HCT116 (cell line): ENCODE results near the gene TIAM1. TPM values are rescaled to one million over a fixed set of nuclear protein-coding genes. Genes with fewer than 3 reads are reported as not detected.

Experiments
- ATAC-seq: fragments of 200-7000 bp; cut with Tn5 transposase; 2 replicates; pipeline ENCODE4 v1.9.1; 2020; ENCODE audit warnings: mild to moderate bottlenecking, moderate library complexity
- BruUV-seq: library from RNA; stranded (reverse); fragments of 400-500 nt; replicated peaks from 2 replicates; lab custom pipeline; 2021; lab: Mats Ljungman, UMichigan
- CTCF ChIA-PET: fragments of 300-600 bp; sonication (Branson Sonifier 250); formaldehyde crosslinking; loops from one replicate; lab custom pipeline; 2021; ENCODE audit warnings: antibody characterized with exemption; lab: Charles Lee
- POLR2A ChIA-PET: fragments of 300-600, 350-600 bp; sonication (Branson Sonifier 250); formaldehyde crosslinking; loops from one replicate; lab custom pipeline; 2021; ENCODE audit warnings: antibody characterized with exemption; lab: Charles Lee
- RAD21 ChIA-PET, 2 experiments: fragments of 300-600 bp; sonication (Branson Sonifier 250); formaldehyde crosslinking; loops; one replicate each; lab custom pipeline; 2023; ENCODE audit warnings: low total read pairs in 2 of 2; ENCODE audit not compliant: uncharacterized antibody in 2 of 2, unreplicated experiment in 2 of 2, low non-redundant PET in 1 of 2; lab: Charles Lee
- DNase-seq: peaks from one replicate; pipeline ENCODE4 v3.0.0-alpha.2; 2010; ENCODE audit warnings: low read depth, low spot score
- H2AFZ ChIP-seq: fragments of 200-600 bp; shearing (Covaris generic), sonication (generic); 2 replicates; pipeline ENCODE4 v1.6.1; 2017; ENCODE audit warnings: low read depth, mixed run types, mixed read lengths, antibody characterized with exemption, low read length; ENCODE audit not compliant: poor library complexity, severe bottlenecking
- H3K27ac ChIP-seq: 2 replicates; pipeline ENCODE4 v1.5.1; 2012; ENCODE audit warnings: low read depth, low read length
- H3K27me3 ChIP-seq: fragments of 200-600 bp; sonication (generic); 2 replicates; pipeline ENCODE4 v1.6.1; 2016; ENCODE audit warnings: mixed run types, low read length, mixed read lengths; ENCODE audit not compliant: insufficient read depth
- H3K36me3 ChIP-seq, 2 experiments: fragments of 200-500 bp in 1 of 2; fragments of 200-600 bp in 1 of 2; sonication (Bioruptor generic) in 1 of 2; sonication (generic) in 1 of 2; 2 replicates each; pipeline versions ENCODE4 v1.5.1 to v1.6.1; 2014 to 2016; ENCODE audit warnings: low read length in 2 of 2, inconsistent platforms in 1 of 2, mixed read lengths in 1 of 2, mixed run types in 1 of 2; ENCODE audit not compliant: insufficient read depth in 2 of 2, control insufficient read depth in 1 of 2
- H3K4me1 ChIP-seq, 2 experiments: fragments of 200-600 bp in 1 of 2; sonication (generic) in 1 of 2; 2 replicates each; pipeline versions ENCODE4 v1.5.1 to v1.6.1; 2012 to 2017; ENCODE audit warnings: low read length in 2 of 2, inconsistent platforms in 1 of 2, mild to moderate bottlenecking in 1 of 2, mixed read lengths in 1 of 2, mixed run types in 1 of 2, moderate library complexity in 1 of 2; ENCODE audit not compliant: insufficient read depth in 2 of 2, control insufficient read depth in 1 of 2
- H3K4me2 ChIP-seq: fragments of 200-600 bp; sonication (generic); 2 replicates; pipeline ENCODE4 v1.6.1; 2017; ENCODE audit warnings: mixed run types, low read length, mixed read lengths
- H3K4me3 ChIP-seq, 2 experiments: fragments of 200-600 bp in 1 of 2; sonication (generic) in 1 of 2; replicated peaks in 1 of 2; 2 replicates each; pipeline ENCODE4 v1.5.1; 2011 to 2016; ENCODE audit warnings: low read length in 2 of 2, control low read depth in 1 of 2, low read depth in 1 of 2, mild to moderate bottlenecking in 1 of 2, mixed read lengths in 1 of 2, mixed run types in 1 of 2
- H3K79me2 ChIP-seq: fragments of 200-600 bp; sonication (generic); 2 replicates; pipeline ENCODE4 v1.6.1; 2017; ENCODE audit warnings: mild to moderate bottlenecking, mixed run types, low read length, moderate library complexity, mixed read lengths; ENCODE audit not compliant: insufficient read depth
- H3K9ac ChIP-seq: fragments of 200-600 bp; sonication (generic); 2 replicates; pipeline ENCODE4 v1.6.1; 2016; ENCODE audit warnings: low read length, mixed read lengths
- H3K9me2 ChIP-seq: fragments of 200-600 bp; sonication (generic), shearing (Covaris generic); 2 replicates; pipeline ENCODE4 v1.6.1; 2017; ENCODE audit warnings: mixed run types, mild to moderate bottlenecking, moderate library complexity; ENCODE audit not compliant: insufficient read depth
- H3K9me3 ChIP-seq, 2 experiments: fragments of 200-500 bp in 1 of 2; fragments of 200-600 bp in 1 of 2; sonication (Bioruptor generic) in 1 of 2; sonication (generic) in 1 of 2; 2 replicates each; pipeline ENCODE4 v1.6.1; 2014 to 2017; ENCODE audit warnings: low read length in 2 of 2, mixed read lengths in 2 of 2, inconsistent platforms in 1 of 2, low read depth in 1 of 2, mild to moderate bottlenecking in 1 of 2, mixed run types in 1 of 2, moderate library complexity in 1 of 2; ENCODE audit not compliant: control insufficient read depth in 1 of 2, insufficient read depth in 1 of 2
- H4K20me1 ChIP-seq: fragments of 200-600 bp; sonication (generic), shearing (Covaris generic); 2 replicates; pipeline ENCODE4 v1.6.1; 2017; ENCODE audit warnings: mixed run types, mild to moderate bottlenecking, moderate library complexity; ENCODE audit not compliant: insufficient read depth
- CBX3 ChIP-seq: IDR thresholded peaks from 2 replicates; pipeline ENCODE4 v1.6.1; 2012; ENCODE audit warnings: low read depth
- CEBPB ChIP-seq: IDR thresholded peaks from 2 replicates; pipeline ENCODE4 v1.6.1; 2012; ENCODE audit warnings: low read depth
- CTCF ChIP-seq, 3 experiments: fragments of 200-600 bp in 1 of 3; sonication (generic) in 1 of 3; IDR thresholded peaks in 2 of 3; conservative IDR thresholded peaks in 1 of 3; 2 replicates each; pipeline ENCODE4 v1.5.1; 2012 to 2017; ENCODE audit warnings: low read depth in 2 of 3, low read length in 2 of 3, antibody characterized with exemption in 1 of 3, borderline replicate concordance in 1 of 3, control low read depth in 1 of 3, mild to moderate bottlenecking in 1 of 3, mixed read lengths in 1 of 3, mixed run types in 1 of 3, moderate library complexity in 1 of 3; ENCODE audit not compliant: insufficient read depth in 1 of 3
- ELF1 ChIP-seq: IDR thresholded peaks from 2 replicates; pipeline ENCODE4 v1.6.1; 2012; ENCODE audit warnings: low read depth, borderline replicate concordance
- FOSL1 ChIP-seq: IDR thresholded peaks from 2 replicates; pipeline ENCODE4 v1.6.1; 2012; ENCODE audit warnings: low read depth
- JUND ChIP-seq: IDR thresholded peaks from 2 replicates; pipeline ENCODE4 v1.6.1; 2012
- POLR2AphosphoS5 ChIP-seq: IDR thresholded peaks from 2 replicates; pipeline ENCODE4 v1.6.1; 2011; ENCODE audit warnings: mild to moderate bottlenecking, low read depth, low read length, moderate library complexity
- RAD21 ChIP-seq: IDR thresholded peaks from 2 replicates; pipeline ENCODE4 v1.6.1; 2012; ENCODE audit warnings: low read depth, mild to moderate bottlenecking
- SIN3A ChIP-seq: IDR thresholded peaks from 2 replicates; pipeline ENCODE4 v1.6.1; 2012; ENCODE audit warnings: low read depth
- SP1 ChIP-seq: IDR thresholded peaks from 2 replicates; pipeline ENCODE4 v1.6.1; 2012; ENCODE audit warnings: low read depth
- SRF ChIP-seq: IDR thresholded peaks from 2 replicates; pipeline ENCODE4 v1.6.1; 2012; ENCODE audit warnings: low read depth
- YY1 ChIP-seq: IDR thresholded peaks from 2 replicates; pipeline ENCODE4 v1.6.1; 2011; ENCODE audit warnings: low read length, low read depth, moderate library complexity, mild to moderate bottlenecking; ENCODE audit not compliant: insufficient replicate concordance; ENCODE audit errors: extremely low read depth
- ZBTB33 ChIP-seq: IDR thresholded peaks from 2 replicates; pipeline ENCODE4 v1.6.1; 2011; ENCODE audit warnings: mild to moderate bottlenecking, low read length, moderate library complexity; ENCODE audit not compliant: insufficient replicate concordance; ENCODE audit errors: extremely low read depth
- ZNF274 ChIP-seq: fragments of 200-500 bp; sonication (Bioruptor generic); IDR thresholded peaks from 2 replicates; pipeline ENCODE4 v1.6.1; 2014; ENCODE audit warnings: mild to moderate bottlenecking, low read depth, low read length, inconsistent platforms
- intact Hi-C: fragments of 100-400 bp; cut with micrococcal nuclease; formaldehyde crosslinking; loops from 2 replicates; pipeline ENCODE4 v1.10.0; 2022
- total RNA-seq: library from RNA; stranded (reverse); gene quantifications from one replicate; pipeline ENCODE4 v1.2.1, GENCODE V29; 2021; ENCODE audit not compliant: unreplicated experiment

The TIAM1 gene
- total RNA-seq, 1 experiment from 2014 or later, result 47.8 TPM

GRCh38 chr21:31110430-31110829 is 233.6 kb downstream of the TIAM1 start:
- ChIA-PET RAD21 (no interaction called here), CTCF (interaction anchor here (1.0 to 2.6 kb wide), 4 partner anchors 11 to 494 kb away, joined by 3 to 5 read pairs (median 4); no protein-coding TSS in a partner anchor), POLR2A (interaction anchor here (0.6 kb wide), 1 partner anchor 442 kb away, joined by 3 read pairs; no protein-coding TSS in a partner anchor)
- Histone ChIP-seq H3K4me1 (peaks cover 0 to 3% of the 10 kb centered on the region in 2 experiments; a peak in 1 of 4 replicates), H3K9ac (no peak overlapping the region), H3K9me3 (no peaks in the 10 kb centered on the region), H3K9me2 (no peaks in the 10 kb centered on the region), H2AFZ (no peak overlapping the region), H3K27ac (no peak overlapping the region), H3K4me3 (no peak overlapping the region), H3K36me3 (no peaks in the 10 kb centered on the region), H3K27me3 (no peaks in the 10 kb centered on the region), H3K79me2 (no peaks in the 10 kb centered on the region)
- DNase-seq (no peak), ATAC-seq (no peak)
- intact Hi-C loops, result no loop called here
- BruUV-seq, result no TSS peak
- TF ChIP-seq ELF1, result no peak
- no peak for TF ChIP-seq ZNF274
- TF ChIP-seq CEBPB, result no peak
- no peak for TF ChIP-seq SP1
- no peak for TF ChIP-seq JUND
- no peak for TF ChIP-seq CTCF (IDR thresholded peaks at IDR 0.05 in 2 of 3, conservative IDR thresholded peaks at IDR 0.05 in 1 of 3; ENCODE audit: borderline replicate concordance in 1 of 3, insufficient read depth in 1 of 3, low read depth in 2 of 3, low read length in 2 of 3)
- no peak for TF ChIP-seq SRF
- no peak for TF ChIP-seq CBX3
- no peak for TF ChIP-seq RAD21
- TF ChIP-seq FOSL1, result no peak
- TF ChIP-seq YY1, result no peak
- no peak for TF ChIP-seq SIN3A
- TF ChIP-seq ZBTB33, result no peak
- TF ChIP-seq POLR2AphosphoS5, result no peak
- TF ChIP-seq, all 23 proteins: peak for 0
- H4K20me1 ChIP-seq, result no peaks in the 10 kb centered on the region
- no peak overlapping the region for H3K4me2 ChIP-seq
